ENCODE measurements around the gene SLC35F1.

Gene SLC35F1

GRCh38 chr6:117930645-117931044 lies 23.6 kb downstream of the SLC35F1 start (continued):
- TF ChIP-seq ARNTL (CRISPR knock-in tag; IDR thresholded peaks at IDR 0.05; ENCODE audit: borderline replicate concordance, low read depth) (no peak), TCF4 (CRISPR knock-in tag; IDR thresholded peaks at IDR 0.05; ENCODE audit: borderline replicate concordance) (no peak)

GRCh38 chr6:117932001-117932400 lies 24.9 kb downstream of the SLC35F1 start:
- TF ChIP-seq ZFP30 (CRISPR knock-in tag; IDR thresholded peaks at IDR 0.05) (no peak), RARB (CRISPR knock-in tag; IDR thresholded peaks at IDR 0.05) (no peak), OSR1 (CRISPR knock-in tag; IDR thresholded peaks at IDR 0.05) (no peak), ZFP3 (CRISPR knock-in tag; IDR thresholded peaks at IDR 0.05) (no peak), ISL1 (CRISPR knock-in tag; IDR thresholded peaks at IDR 0.05) (no peak), SNAI2 (CRISPR knock-in tag; IDR thresholded peaks at IDR 0.05) (no peak), TCF4 (CRISPR knock-in tag; IDR thresholded peaks at IDR 0.05; ENCODE audit: borderline replicate concordance) (no peak)
- no peak for ATAC-seq

- TF ChIP-seq ZC3H10 (CRISPR knock-in tag; IDR thresholded peaks at IDR 0.05) (no peak), ZFP30 (CRISPR knock-in tag; IDR thresholded peaks at IDR 0.05) (no peak), ZNF565 (CRISPR knock-in tag; conservative IDR thresholded peaks at IDR 0.05; ENCODE audit: low read depth) (no peak), SNAI2 (CRISPR knock-in tag; IDR thresholded peaks at IDR 0.05) (no peak), GLIS3 (CRISPR knock-in tag; IDR thresholded peaks at IDR 0.05) (no peak), ESRRG (CRISPR knock-in tag; IDR thresholded peaks at IDR 0.05) (no peak), ZNF70 (CRISPR knock-in tag; IDR thresholded peaks at IDR 0.05) (no peak), OSR1 (CRISPR knock-in tag; IDR thresholded peaks at IDR 0.05) (no peak), ISL1 (CRISPR knock-in tag; IDR thresholded peaks at IDR 0.05) (no peak), RARB (CRISPR knock-in tag; IDR thresholded peaks at IDR 0.05) (no peak), ARNTL (CRISPR knock-in tag; IDR thresholded peaks at IDR 0.05; ENCODE audit: borderline replicate concordance, low read depth) (no peak), CSDC2 (CRISPR knock-in tag; IDR thresholded peaks at IDR 0.05) (no peak), PPARA (CRISPR knock-in tag; IDR thresholded peaks at IDR 0.05; ENCODE audit: borderline replicate concordance) (no peak), TOX (CRISPR knock-in tag; IDR thresholded peaks at IDR 0.05; ENCODE audit: borderline replicate concordance) (no peak), POU6F1 (CRISPR knock-in tag; IDR thresholded peaks at IDR 0.05; ENCODE audit: borderline replicate concordance, low read depth) (no peak), PATZ1 (CRISPR knock-in tag; IDR thresholded peaks at IDR 0.05; ENCODE audit: borderline replicate concordance) (no peak), BACH2 (CRISPR knock-in tag; IDR thresholded peaks at IDR 0.05; ENCODE audit: borderline replicate concordance) (no peak), CSRNP3 (CRISPR knock-in tag; IDR thresholded peaks at IDR 0.05) (no peak), ZNF8 (CRISPR knock-in tag; IDR thresholded peaks at IDR 0.05) (no peak)
Observed at GRCh38 chr6:117932676-117933075, 25.6 kb downstream of the SLC35F1 start.

GRCh38 chr6:117933471-117933870 lies 26.4 kb downstream of the SLC35F1 start:
- TF ChIP-seq OSR1 (CRISPR knock-in tag; IDR thresholded peaks at IDR 0.05) (no peak), TSHZ2 (CRISPR knock-in tag; IDR thresholded peaks at IDR 0.05) (no peak), SNAI2 (CRISPR knock-in tag; IDR thresholded peaks at IDR 0.05) (no peak), ZFP3 (CRISPR knock-in tag; IDR thresholded peaks at IDR 0.05) (no peak), GLIS3 (CRISPR knock-in tag; IDR thresholded peaks at IDR 0.05) (no peak), RARB (CRISPR knock-in tag; IDR thresholded peaks at IDR 0.05) (no peak), TCF4 (CRISPR knock-in tag; IDR thresholded peaks at IDR 0.05; ENCODE audit: borderline replicate concordance) (no peak), ZFP30 (CRISPR knock-in tag; IDR thresholded peaks at IDR 0.05) (no peak)

More at GRCh38 chr6:117932676-117933075, 25.6 kb downstream of the SLC35F1 start:
- no peak for ATAC-seq

More at GRCh38 chr6:117933471-117933870, 26.4 kb downstream of the SLC35F1 start:
- ATAC-seq = no peak
